ENCODE data around the gene FMN1.
A peak's percentile ranks its signal among the peaks of the same experiment; 100 is the strongest.

FMN1 gene, protein sequence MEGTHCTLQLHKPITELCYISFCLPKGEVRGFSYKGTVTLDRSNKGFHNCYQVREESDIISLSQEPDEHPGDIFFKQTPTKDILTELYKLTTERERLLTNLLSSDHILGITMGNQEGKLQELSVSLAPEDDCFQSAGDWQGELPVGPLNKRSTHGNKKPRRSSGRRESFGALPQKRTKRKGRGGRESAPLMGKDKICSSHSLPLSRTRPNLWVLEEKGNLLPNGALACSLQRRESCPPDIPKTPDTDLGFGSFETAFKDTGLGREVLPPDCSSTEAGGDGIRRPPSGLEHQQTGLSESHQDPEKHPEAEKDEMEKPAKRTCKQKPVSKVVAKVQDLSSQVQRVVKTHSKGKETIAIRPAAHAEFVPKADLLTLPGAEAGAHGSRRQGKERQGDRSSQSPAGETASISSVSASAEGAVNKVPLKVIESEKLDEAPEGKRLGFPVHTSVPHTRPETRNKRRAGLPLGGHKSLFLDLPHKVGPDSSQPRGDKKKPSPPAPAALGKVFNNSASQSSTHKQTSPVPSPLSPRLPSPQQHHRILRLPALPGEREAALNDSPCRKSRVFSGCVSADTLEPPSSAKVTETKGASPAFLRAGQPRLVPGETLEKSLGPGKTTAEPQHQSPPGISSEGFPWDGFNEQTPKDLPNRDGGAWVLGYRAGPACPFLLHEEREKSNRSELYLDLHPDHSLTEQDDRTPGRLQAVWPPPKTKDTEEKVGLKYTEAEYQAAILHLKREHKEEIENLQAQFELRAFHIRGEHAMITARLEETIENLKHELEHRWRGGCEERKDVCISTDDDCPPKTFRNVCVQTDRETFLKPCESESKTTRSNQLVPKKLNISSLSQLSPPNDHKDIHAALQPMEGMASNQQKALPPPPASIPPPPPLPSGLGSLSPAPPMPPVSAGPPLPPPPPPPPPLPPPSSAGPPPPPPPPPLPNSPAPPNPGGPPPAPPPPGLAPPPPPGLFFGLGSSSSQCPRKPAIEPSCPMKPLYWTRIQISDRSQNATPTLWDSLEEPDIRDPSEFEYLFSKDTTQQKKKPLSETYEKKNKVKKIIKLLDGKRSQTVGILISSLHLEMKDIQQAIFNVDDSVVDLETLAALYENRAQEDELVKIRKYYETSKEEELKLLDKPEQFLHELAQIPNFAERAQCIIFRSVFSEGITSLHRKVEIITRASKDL (N-terminal part only)

DNA sequence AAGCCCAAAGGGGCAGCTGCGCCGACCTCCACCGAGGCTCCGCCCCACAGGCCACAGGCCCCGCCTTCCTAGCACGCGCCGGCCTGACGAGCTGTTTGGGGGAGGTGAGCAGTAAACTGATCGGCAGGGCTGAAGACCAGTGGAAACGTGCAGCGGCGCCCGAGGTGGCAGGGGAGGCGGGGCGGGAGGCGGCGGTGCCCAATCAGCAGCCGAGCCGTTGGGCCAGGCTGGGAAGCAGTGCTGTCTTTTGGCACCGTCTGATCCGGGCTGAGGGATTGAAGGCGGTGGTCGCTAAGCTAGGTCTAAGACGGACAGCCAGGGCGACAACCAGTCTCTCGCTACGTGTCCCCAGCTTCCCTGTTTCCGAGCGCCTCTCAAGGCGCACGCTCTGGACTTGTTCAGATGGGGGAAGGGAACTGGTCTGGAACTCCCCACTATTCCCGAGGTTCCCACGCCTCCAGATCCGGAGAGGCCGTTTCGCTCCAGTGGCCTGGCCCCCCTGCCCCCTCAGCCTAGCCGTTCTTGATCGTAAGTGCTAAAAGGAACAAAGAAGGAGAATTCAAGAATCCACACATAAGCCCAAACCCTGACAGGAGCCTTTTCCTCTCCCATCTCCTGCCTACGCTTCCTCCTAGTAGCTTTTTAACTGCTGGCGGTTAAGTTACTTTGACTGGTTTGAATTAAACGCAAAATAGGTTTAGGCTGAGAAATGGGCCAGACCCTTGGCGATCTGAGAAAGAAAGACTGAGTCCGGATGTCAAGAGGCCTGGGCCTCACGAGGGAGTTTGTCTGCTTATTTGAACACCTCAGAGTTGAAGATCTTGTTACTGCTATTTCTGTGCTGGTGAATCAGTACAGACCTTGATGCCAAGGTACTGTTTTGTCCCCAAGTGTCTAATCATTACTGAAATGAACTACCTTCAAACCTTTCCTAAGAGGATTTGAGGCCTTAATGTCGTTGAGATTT, at the start of gene FMN1:
FMN1 (minus strand) TSS at position 11 of the 967 bp plus-strand sequence. CDS start 39,800 bp downstream, outside the sequence.
- DNase-seq, result peak; percentile 64

DNA sequence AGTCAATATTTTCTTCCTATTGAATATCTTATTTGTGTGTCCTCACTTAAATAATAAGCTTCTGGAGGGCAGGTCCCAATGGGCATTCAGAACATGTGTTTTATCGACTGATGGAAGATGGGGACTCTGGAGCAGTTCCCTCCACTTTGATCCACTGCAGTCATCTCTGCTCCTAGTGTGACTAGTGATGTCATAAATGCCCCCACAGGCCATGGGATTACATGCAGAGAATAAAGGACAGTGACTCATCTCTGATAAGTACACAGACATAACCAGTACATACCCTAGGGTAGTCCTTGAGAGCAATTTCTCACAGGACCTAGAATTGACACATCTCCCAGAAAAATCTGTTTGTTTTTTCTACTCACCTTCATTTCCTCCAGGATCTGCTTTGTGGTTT, 49.4 kb upstream of the FMN1 start:
- DNase-seq, result no peak

DNA sequence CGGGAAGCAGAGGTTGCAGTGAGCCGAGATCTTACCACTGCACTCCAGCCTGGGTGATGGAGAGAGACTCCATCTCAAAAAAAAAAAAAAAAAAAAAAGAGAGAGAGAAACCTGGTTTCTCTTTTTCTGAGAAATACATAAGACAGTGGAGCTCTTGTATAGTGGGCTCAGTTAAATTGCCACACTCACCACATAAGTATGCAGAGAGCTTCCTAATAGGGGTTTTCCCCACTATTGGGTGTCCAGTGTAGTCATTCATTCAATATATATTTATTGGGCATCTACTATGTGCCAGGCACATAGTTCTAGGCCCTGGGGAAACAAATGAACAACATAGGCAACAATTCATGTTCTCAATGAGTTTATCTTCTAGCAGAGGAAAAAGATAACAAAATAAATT, 48.9 kb upstream of the FMN1 start:
- no peak for DNase-seq

DNA sequence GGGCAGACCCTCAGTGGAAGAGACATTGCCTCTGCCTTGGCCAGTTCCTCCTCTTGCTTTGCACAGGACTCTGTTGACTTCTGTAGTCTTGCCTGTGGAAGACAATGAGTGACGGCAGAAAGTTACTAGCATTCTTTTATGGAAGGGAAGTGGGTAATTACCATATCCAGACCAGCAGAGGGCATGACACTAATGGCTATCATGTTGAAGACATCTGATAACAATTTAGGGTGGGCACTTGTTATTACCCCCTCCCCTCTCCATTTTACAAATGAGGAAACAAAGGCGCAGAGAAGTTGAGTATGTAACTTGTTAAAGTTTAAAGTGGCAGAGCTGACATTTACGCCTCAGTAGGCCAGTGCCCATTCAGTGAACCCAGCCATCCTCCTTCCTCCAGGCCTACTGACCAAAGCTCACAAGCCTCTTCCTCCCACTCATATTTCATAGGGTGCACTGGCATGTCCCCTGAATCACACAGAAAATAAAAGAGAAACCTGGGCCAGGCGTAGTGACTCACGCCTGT, 48.2 kb upstream of the FMN1 start:
- DNase-seq, result no peak

DNA sequence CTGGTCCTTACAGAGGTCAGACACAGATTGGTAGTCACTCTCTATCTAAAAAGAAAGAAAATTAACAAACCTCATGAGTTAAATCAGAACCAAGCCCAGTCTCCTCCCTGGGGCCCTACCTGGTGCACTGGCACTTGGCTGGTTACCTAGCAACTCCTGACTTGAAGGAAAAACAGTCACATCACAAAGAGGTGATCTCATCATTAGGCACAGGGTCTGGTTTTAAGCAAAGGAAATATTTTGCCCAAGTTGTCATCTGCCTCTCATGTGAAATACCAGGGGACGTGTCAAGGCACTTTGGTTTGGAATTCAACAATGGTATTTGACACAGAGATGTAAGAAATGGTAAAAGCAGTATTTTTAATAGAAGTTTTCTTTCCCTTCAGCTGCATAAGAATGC, 47.7 kb upstream of the FMN1 start:
- DNase-seq, result peak; percentile 18

DNA sequence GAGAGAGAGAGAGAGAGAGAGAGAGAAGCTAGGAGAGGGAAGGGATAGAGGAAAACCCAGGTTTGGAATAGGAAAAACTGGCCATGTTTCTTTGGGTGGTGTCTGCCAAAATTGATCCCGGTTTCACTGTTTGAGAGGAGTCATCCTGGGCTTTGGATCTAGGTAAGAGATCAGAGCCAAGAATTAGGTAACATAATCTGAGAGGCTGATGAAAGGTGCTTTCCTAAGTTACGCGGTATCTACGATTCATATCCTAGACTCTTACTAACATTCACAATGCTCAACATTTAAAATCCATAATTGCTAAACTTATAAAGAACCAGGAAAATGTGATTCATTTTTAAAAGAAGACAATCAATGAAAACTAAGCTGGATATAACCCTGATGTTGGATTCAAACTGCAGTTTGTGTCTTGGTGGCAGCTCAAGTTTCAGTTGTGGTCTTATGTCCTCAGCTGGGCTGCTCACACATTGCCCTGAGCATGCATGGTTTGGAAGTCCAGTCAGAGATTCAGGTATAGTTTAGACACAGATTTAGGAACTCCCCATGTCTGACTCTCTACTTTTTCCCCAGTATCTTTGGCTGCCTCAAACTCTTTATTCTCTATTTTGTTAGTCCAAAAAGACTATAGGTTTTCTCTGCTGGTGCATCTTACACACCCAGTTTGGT, 42.5 kb upstream of the FMN1 start:
- no peak for DNase-seq

DNA sequence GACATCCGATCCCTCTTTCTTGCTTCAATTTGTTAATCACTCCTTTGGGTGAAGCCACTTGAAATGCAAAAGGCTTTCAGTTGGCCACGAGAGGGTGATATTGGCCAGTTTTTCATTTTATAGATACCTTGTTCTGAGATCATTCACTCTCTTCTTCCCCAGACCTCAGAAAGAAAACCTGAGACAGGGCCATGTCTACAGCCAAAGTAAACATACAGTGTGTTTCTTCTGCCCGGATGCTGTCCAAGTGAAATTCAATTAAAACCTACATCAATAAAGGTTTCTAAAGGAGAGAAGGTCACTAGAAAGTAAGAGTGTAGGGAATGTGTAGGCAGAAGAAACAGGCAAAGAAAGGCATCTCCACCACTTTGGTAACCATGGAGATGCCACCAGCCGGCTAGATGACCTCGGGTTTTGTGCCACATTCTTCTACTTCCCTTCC, 39.5 kb upstream of the FMN1 start:
- no peak for DNase-seq

DNA sequence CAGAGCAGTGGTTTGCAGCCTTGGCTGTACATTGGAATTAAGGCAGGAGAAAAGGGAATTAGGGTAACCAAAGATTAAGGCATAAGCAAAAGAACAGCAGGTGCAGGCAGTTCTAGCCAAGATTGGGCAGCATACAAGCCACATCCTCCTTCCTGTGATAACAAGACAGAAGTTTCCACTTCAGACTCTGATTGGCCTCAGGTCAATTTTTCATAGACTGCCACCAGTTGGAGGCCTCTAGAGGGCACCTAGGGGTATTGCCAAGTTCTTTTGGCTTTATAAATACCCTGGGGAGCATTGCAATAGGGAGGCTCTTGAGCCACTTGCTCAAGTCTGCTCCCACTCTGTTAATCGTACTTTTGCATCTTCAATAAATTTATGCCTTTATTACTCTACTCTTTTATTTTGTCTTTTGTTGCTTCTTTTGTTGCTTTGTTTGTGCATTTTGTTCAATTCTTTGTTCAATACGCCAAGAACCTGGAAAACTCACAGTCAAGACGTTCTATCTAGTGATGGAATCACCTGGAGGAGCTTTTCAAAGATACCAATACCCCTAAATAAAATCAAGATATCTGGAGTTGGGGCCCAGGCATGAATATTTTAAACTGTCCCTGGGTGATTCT, 32.2 kb upstream of the FMN1 start:
- no peak for DNase-seq

DNA sequence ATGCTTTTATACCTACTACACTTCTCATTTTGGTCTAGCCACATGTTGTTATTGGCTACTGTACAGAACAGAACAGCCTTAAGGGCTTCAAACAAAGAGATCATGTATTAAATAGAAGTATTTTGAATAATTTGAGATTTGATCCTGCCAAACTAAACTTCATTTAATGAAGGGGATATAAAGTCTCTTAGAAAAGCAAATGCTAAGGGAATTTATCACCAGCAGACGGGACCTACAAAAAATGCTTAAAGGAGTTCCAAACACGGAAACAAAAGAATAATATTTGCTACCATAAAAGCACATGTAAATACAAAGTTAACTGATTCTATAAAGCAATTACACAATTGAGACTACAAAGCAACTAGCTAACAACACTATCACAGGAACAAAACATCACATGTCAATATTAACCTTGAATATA, 23.6 kb upstream of the FMN1 start:
- DNase-seq, result peak; percentile 58

DNA sequence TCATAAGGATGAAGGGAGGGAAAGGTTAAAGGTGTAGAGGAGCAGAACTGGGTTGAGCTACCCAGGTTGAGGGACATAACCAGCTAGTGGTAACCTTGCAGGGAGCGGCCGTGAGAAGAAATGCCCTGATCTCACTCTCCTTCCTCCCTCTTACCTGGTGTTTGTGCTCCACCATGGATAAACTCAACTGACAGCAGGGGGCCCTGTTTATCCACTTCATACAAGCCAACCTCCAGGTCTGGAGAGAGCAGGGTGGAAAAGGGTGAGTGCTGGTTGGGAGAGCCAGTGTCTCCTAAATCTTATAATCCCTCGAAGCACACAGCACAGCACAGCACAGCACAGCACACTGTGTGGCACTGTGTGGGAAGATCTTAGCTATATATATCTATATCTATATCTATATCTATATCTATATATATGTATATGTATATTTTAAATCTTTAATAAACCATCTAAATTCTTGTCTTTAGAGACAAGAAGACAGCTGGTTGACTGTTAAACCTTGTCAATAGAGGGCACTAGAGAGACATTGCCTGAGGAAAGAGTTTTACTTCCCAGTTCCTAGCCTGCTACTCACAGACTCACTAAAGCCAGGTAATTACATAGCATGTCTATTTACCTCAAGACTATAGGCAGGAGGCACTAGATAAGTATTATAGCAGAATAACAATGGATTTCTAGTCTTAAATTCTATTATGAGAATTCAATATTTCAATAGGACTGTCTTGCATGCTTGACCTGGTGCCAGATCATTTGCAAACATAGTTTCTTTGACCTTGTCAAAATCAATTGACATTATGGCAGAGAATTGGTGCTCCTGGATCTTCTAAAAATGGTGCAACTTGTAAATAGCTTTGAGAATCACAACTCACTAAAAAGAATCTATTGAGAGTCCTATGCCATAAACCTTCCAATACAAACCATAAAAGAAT, 21.7 kb upstream of the FMN1 start:
- no peak for DNase-seq

DNA sequence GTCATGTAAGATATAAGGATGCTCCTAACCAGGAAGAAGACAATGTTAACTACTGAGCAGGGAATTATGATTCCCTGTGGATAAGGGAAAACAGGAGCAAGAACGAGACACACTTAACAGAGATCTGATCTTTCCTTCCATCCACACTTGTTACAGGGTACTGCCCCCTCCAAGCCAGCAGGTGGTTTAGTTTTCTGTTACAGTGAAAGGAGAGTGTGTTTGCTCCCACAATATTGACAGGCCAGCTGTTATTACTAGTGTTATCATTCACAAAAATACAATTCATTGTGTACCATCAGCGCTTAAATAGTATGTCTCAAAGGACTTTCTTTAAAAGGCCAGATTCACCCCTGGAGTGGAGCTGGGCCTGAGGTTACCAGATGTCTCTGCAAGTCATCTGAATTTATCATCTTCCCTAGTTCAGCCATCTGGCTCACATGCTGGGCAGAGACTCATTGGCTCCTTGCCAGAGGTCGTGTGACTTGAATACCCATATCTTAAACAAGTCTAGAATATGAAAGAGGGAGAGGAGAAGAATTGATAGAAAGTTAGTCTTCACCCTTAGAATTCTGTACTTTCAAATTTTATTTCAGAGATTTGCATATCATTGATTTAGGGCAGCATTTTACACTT, 16.8 kb upstream of the FMN1 start:
- DNase-seq, result no peak

DNA sequence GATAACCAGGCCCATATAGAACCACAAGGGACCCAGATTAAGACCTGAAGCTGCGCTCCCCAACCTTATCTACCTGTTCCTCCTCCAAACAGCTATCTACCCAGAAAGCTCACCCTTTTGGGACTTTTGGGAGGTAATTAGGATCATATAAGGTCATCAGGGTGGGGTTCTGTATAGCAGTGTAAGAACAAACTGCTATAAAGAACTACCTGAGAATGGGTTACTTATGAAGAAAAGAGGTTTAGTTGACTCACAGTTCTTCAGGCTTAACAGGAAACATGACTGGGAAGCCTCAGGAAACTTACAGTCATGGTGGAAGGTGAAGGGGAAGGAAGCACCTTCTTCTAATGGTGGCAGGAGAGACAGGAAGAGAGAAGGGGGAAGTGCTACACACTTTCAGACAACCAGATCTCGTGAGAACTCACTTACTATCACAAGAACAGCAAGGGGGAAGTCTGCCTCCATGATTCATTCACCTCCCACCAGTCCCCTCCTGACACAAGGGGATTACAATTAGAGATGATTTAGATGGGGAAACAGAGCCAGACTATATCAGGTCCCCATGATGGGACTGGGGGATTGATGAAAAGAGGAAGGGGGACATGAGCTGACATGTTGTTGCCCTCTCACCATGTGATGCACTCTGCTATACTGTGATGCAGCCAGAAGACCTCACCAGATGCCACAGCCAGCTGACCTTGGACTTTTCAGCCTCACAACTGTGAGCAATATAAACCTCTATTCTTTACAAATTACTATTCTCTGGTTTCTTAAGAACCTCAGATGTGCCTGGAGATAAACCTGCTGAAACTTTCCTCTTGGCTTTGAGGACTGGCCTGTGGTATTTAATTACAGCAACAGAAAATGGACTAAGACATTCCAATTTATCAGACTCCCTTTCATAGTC, 15.3 kb upstream of the FMN1 start:
- DNase-seq, result no peak

DNA sequence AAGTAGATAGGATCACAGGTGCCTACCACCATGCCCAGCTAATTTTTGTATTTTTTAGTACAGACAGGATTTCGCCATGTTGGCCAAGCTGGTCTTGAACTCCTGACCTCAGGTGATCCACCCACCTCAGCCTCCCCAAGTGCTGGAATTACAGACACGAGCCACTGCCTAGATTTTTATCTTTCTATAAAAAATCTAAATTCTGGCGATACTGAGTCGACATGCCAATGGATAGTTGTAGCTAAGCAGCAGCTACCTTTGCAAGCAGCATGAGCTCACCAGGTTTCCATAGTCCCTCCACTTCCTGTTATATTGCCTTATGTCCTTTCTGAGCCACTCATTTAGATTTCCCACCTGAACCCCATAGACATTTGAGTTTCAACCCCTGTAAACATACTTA, 13.1 kb upstream of the FMN1 start:
- no peak for DNase-seq

DNA sequence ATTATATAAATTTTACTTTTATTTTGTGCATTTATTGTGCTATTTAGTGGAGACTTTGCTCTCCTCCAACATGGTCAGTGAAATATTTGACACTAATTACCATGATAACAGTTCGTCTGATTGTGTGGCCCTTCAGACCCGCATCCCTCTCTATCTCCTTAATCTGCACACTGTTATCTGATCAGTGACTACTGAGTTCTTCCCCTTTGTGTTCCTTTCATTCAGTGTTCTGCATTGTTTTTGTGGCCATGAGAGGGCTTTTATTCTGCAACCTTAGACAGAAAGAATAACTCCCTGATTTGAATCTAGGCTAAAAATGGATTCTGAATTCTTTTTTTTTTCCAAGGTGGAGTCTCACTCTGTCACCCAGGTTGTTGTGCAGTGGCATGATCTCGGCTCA, 11.9 kb upstream of the FMN1 start:
- no peak for DNase-seq

DNA sequence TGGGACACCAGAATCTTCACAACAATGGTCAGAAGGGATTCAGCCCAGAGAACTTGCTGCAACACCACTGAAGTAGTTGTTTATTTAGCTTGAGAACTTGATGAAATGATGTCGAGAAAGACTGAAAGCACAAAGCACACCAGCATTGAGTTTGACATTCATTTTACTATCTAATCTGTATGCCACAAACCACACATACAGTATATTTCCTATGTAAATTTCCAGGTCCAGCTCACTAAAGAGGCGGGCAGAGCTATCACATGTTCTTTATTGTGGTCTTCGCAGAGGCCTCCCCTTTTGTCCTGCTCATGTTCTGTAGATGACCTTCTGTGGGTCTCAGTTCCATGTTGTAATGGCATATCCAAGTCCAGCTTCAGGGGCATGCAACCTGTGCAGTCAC, 10.4 kb upstream of the FMN1 start:
- DNase-seq, result no peak

DNA sequence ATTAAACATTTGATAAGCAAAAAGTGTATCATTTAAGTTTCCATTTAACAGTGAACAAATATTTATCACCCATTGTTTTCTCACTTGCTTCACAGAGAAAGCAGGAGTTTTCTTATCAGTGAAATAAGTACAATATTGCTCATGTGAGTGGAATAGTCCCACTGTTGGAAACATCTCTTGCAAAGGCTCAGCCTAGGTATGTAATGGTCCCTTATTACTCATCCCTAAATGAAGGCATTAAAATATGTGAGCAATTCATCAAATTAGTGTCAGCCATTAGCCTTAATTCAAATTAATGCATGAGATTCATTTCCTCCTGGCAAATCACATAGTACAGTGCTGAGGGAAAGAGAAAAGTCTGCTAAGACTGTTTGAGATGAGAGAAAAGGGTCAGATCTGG, 9.6 kb upstream of the FMN1 start:
- DNase-seq, result no peak

DNA sequence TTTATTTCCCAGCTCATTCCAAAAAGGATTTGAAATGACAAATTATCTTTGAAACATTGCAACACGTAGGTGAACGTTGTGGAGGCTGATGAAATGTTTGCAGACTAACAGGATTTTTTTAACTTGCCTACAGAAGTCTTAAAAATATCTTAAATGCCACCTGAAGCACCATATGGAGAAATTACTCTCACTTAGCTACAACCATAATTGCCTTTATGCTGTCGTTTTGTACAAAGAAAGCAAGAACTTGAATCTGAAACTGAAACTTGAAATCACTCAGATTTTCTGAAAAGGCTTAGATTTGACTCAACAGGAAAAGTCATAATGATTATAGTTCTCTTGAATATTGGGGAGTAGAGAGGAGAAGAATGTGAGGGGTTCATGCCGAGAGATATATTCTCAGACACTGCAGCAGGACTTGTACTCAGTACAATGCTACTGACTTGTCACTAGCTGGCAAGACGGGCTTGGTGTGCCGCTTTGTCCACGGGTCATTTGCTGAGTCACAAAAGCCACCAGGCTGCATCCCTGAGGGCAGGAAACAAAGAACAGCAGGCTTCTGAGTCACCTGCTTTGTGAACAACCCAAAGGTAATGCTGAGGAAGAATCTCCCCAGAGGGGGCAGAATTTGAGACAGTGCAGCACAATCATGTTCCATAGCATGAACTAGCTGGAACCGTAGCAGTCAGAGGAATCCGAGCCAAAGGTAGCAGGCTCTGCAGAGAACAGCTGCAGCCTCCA, 7.1 kb upstream of the FMN1 start:
- peak; percentile 22 for DNase-seq

All from NCI-H2029 treated with DMSO at 0.1 percent for 48 hours (cell line).